Fibroblast of skin of left quadriceps (primary cell): ENCODE measurements around the gene CFHR1.

Experiments
- DNase-seq, 2 experiments: peaks; one replicate each; pipeline ENCODE4 v3.0.0-alpha.2; 2013; ENCODE audit warnings: low read depth in 2 of 2

CFHR1 gene

DNA sequence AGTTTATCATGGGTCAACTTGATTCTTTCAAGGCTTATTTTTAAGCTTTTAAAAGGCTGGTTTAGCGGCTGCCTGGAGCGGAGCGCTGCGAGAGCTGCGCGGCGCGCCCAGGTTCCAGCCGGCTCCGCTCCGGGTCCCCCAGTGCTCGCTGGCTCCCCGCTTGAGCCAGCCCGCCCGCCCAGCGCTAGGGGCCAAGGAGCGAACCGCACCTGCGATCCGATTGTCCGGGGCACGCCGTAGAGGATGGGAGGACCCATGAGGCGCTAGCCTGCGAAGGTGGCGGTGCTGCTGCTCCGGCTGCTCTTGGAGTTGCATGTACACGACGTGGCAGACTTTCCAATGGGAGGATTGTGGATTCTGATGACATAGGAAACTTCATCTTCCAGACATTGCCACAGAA lies 58.4 kb downstream of the CFHR1 start:
- no peak for DNase-seq
